NB4 (cell line): ENCODE measurements around the gene MPPE1.
A peak's percentile ranks its signal among the peaks of the same experiment; 100 is the strongest.
"Not testable (repeated sequence)": the region's sequence is repeated elsewhere in the genome, so short reads cannot be mapped to it uniquely, and the experiment has no call there.

ENCODE experiments used
- DNase-seq: peaks from one replicate; pipeline ENCODE4 v3.0.0; 2010; ENCODE audit warnings: low read depth
- H3K4me3 ChIP-seq: one replicate; pipeline ENCODE4 v1.5.1; 2011; ENCODE audit warnings: mild to moderate bottlenecking, low read depth, low read length, moderate library complexity
- MYC ChIP-seq: IDR thresholded peaks from 2 replicates; pipeline ENCODE4 v1.6.1; 2011; ENCODE audit warnings: low read depth, low read length
- POLR2A ChIP-seq: IDR thresholded peaks from 2 replicates; pipeline ENCODE4 v1.6.1; 2011; ENCODE audit warnings: mild to moderate bottlenecking; ENCODE audit not compliant: insufficient read length; ENCODE audit errors: extremely low read depth
- TF ChIP-seq, protein P1 (sequence below): IDR thresholded peaks from one replicate; pipeline ENCODE4 v1.5.1; 2012; ENCODE audit warnings: low read depth, low read length
- TF ChIP-seq, protein P2 (sequence below): IDR thresholded peaks from 2 replicates; pipeline ENCODE4 v1.6.1; 2011; ENCODE audit warnings: low read depth, low read length

MPPE1 gene

DNA sequence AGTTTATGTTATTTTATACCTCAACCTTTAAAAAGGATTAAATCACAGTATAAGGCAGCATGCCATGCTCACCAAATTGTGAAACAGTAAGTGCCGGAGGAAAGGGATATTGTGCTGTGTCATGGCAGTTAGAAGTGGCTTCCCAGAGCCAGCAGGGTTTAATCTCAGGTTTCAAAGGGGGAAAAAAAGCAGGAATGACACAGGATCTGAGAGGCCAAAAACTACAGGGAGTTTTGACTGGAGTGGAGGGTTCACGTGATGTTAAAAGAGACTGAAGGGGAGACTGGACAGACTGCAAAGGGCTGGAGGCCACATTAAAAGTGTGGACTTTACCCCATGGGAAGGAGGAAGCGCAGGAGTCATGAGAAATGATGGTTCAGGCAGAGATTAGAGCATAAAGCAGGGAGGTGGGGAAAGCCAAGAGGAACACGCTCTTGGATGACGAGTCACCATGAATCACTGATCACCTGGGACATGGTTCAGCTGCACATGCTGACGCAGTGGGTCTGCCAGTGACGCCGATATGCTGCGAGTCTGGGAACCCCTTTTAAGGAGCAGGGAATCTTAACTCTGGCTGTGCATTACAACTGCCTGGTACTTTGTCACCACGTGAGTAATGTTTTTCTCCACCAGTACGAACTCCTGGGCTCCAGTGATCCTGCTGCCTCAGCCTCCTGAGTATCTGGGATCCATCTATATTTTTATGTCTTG, 50.8 kb downstream of the MPPE1 start:
- TF ChIP-seq POLR2A (no peak), MYC (no peak)
- TF ChIP-seq, protein P1, sequence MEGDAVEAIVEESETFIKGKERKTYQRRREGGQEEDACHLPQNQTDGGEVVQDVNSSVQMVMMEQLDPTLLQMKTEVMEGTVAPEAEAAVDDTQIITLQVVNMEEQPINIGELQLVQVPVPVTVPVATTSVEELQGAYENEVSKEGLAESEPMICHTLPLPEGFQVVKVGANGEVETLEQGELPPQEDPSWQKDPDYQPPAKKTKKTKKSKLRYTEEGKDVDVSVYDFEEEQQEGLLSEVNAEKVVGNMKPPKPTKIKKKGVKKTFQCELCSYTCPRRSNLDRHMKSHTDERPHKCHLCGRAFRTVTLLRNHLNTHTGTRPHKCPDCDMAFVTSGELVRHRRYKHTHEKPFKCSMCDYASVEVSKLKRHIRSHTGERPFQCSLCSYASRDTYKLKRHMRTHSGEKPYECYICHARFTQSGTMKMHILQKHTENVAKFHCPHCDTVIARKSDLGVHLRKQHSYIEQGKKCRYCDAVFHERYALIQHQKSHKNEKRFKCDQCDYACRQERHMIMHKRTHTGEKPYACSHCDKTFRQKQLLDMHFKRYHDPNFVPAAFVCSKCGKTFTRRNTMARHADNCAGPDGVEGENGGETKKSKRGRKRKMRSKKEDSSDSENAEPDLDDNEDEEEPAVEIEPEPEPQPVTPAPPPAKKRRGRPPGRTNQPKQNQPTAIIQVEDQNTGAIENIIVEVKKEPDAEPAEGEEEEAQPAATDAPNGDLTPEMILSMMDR = no peak
- TF ChIP-seq, protein P2, sequence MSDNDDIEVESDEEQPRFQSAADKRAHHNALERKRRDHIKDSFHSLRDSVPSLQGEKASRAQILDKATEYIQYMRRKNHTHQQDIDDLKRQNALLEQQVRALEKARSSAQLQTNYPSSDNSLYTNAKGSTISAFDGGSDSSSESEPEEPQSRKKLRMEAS = no peak
- DNase-seq = peak; percentile 23
- H3K4me3 ChIP-seq = no peak overlapping the region

DNA sequence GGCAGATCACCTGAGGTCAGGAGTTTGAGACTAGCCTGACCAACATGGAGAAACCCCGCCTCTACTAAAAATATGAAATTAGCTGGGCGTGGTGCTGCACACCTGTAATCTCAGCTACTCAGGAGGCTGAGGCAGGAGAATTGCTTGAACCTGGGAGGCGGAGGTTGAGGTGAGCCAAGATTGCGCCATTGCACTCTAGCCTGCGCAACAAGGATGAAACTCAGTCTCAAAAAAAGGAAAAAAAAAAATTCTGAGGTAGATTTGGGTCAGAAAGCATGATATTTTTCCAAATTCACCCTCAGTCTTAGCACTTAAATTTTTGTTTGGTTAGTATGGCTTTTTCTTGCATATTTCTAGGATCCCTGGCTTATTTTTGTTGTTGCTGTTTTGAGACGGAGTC, 53.6 kb downstream of the MPPE1 start:
- H3K4me3 ChIP-seq, DNase-seq: not testable (repeated sequence)

DNA sequence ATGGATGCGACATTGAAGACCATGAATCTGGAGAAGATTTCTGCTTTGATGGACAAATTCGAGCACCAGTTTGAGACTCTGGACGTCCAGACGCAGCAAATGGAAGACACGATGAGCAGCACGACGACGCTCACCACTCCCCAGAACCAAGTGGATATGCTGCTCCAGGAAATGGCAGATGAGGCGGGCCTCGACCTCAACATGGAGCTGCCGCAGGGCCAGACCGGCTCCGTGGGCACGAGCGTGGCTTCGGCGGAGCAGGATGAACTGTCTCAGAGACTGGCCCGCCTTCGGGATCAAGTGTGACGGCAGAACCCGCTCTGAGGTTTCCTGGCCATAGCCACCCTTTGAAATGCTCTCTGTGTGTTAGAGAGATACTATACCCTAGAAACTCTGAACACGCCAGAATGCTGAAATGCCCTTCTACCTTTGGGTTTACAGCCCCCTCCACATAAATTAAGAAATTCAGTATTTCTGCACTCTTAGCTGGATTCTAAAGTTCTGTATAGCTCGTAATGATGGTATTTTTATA, 56.2 kb downstream of the MPPE1 start:
- peak; percentile 37; the same call in 1 of the 2 replicates for TF ChIP-seq MYC
- TF ChIP-seq, protein P2 = 0 out of 2 replicates have a peak, but pooled peaks have one; percentile 17
- TF ChIP-seq, protein P1 = no peak
- peak; percentile 58 for DNase-seq
- peak overlapping the region; percentile 98 for H3K4me3 ChIP-seq

DNA sequence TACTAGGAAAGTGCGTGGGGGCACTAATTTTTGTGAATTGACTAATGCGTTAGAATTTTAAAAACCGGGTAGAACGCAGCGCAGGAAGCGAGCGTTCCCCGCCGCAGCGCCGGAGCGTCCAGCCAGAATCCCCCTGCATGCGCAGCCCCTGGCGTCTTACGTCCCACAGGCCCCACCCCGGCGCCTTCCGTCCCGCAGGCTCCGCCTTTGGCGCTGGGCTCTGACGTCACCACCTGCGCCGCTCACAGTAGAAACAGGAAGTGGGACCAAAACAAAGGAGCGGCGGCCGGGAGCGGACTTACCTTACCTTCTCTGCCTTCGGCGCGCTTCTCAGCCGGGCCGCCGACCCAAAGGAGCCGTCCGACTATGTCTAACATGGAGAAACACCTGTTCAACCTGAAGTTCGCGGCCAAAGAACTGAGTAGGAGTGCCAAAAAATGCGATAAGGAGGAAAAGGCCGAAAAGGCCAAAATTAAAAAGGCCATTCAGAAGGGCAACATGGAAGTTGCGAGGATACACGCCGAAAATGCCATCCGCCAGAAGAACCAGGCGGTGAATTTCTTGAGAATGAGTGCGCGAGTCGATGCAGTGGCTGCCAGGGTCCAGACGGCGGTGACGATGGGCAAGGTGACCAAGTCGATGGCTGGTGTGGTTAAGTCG, 56.8 kb downstream of the MPPE1 start, which contains the start of gene CHMP1B:
CHMP1B (plus strand) TSS at position 268 of the 660 bp plus-strand sequence; CDS start at position 367, 99 bp downstream.
- H3K4me3 ChIP-seq = peak within 1 kb of the TSS; percentile 98
- DNase-seq = peak; percentile 98
- TF ChIP-seq POLR2A = peak; percentile 91
- TF ChIP-seq, protein P1 = no peak
- TF ChIP-seq, protein P2 = no peak; the same call in none of the 2 replicates
- peak; percentile 9; the same call in 1 of the 2 replicates for TF ChIP-seq MYC

DNA sequence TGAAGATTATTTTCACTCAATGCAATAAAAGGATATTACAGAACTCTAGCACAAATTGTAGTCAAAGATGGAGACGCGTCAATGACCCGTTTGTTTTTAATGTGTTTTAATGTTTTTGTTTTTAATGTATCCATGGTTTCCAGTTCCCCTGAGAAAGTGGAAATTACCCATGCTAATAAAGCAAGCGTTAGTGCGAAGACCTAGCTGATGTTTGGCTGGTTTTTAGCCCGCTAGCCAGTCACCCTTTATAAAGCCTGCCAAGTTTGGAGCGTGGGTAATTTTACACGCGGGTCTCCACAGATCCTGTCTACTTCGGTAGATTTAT, 57.3 kb downstream of the MPPE1 start:
- H3K4me3 ChIP-seq = peak overlapping the region; percentile 98
- no peak for DNase-seq
- TF ChIP-seq MYC (no peak), POLR2A (no peak)
- TF ChIP-seq, protein P1 = no peak
- TF ChIP-seq, protein P2 = no peak

DNA sequence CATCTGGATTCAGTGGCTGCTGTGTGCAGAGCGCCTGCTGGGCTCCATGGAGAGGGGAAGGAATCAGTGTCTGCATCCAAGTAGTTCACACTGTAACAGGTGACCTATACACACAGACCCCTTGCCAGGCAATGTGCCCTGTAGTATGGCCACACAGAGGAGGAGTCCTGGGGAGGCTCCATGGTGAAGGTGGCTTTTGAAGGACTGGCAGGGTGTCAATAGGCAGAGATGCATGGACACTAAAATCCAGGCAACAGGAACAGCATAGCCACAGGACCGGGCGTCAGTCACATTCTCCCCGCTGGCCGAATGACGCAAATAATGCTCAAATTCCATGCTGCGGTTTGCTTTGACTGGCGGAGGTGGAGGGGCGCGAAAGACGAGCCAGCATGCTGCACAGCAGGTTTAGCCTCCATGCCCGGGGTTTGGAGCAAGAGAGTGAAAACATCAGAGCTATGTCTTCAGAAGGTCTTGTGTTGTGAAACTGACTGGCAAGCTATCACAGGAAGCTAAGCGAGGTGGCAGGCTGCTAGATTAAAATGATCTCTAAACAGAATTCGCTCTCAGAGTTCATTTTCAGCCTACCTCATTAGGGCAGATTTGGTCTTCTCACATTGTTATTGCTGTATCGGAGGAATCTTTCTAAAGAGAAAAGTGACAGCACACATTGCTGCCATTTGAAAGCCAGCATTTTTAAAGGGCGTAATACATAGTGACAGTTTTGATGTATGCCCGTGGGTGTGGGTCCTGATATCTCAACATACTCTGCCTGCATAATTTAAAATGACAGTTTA, 58.1 kb downstream of the MPPE1 start:
- TF ChIP-seq, protein P2 = peak; percentile 55; the same call in 1 of the 2 replicates
- TF ChIP-seq, protein P1 = no peak
- TF ChIP-seq MYC = no peak; the same call in 1 of the 2 replicates
- TF ChIP-seq POLR2A = no peak
- H3K4me3 ChIP-seq = peak overlapping the region; percentile 98
- DNase-seq = peak; percentile 75
